Mesodermal cell (in vitro differentiated cells): ENCODE data around the gene MAPT. TPM values are rescaled to one million over a fixed set of nuclear protein-coding genes. Genes with fewer than 3 reads are reported as not detected.

ENCODE experiments used
- H3K27ac ChIP-seq: 2 replicates; pipeline ENCODE4 v1.7.0; 2013; ENCODE audit warnings: mild to moderate bottlenecking, low read depth, low read length, moderate library complexity; ENCODE audit not compliant: severe bottlenecking
- H3K36me3 ChIP-seq: 2 replicates; pipeline ENCODE4 v1.7.1; 2013; ENCODE audit warnings: mild to moderate bottlenecking, low read length, moderate library complexity; ENCODE audit not compliant: control insufficient read depth, insufficient read depth
- H3K4me1 ChIP-seq: one replicate; pipeline ENCODE4 v1.7.1; 2013; ENCODE audit warnings: mild to moderate bottlenecking, low read length; ENCODE audit not compliant: insufficient read depth, control insufficient read depth, poor library complexity, severe bottlenecking
- H3K4me3 ChIP-seq: 2 replicates; pipeline ENCODE4 v1.7.0; 2013; ENCODE audit warnings: low read length, control low read depth, mild to moderate bottlenecking; ENCODE audit not compliant: insufficient read depth, poor library complexity, severe bottlenecking; ENCODE audit errors: extremely low read depth
- H3K9me3 ChIP-seq: 2 replicates; pipeline ENCODE4 v1.7.1; 2013; ENCODE audit warnings: mild to moderate bottlenecking, low read length, moderate library complexity; ENCODE audit not compliant: control insufficient read depth
- WGBS, 2 experiments: methylation state at CpG; one replicate each; pipeline ENCODE4 v1.1.5; 2013; ENCODE audit warnings: missing lambda C conversion rate in 2 of 2; ENCODE audit not compliant: insufficient coverage in 2 of 2; 5-methylcytosine and 5-hydroxymethylcytosine counted together
- polyA plus RNA-seq, 2 experiments: library from polyadenylated mRNA; stranded (reverse); fragments of 50-300 nt; gene quantifications; one replicate each; pipeline ENCODE4 v1.2.3, GENCODE V29; 2013

Gene MAPT
- polyA plus RNA-seq (2013, experiment 1 of 2): 5.3 TPM
- polyA plus RNA-seq (2013, experiment 2 of 2): 3.9 TPM

- 4 to 5% methylated on average over 67 to 73 of the region's 97 CpGs for WGBS, 2 experiments
- H3K4me1 ChIP-seq: peaks cover 21% of the 10 kb centered on the region
- no peaks in the 10 kb centered on the region for H3K36me3 ChIP-seq
- no peaks in the 10 kb centered on the region for H3K9me3 ChIP-seq
- no peak within 1 kb of the TSS for H3K27ac ChIP-seq
- peak within 1 kb of the TSS; percentile 57 for H3K4me3 ChIP-seq
Observed at GRCh38 chr17:45894022-45894784, at the start of gene MAPT. TSS of gene MAPT (plus strand) at chr17:45894554. CDS start at chr17:45962338, 67,784 bp downstream.

- Histone ChIP-seq H3K4me3 (no peak within 1 kb of the TSS), H3K36me3 (no peaks in the 10 kb centered on the region)
- WGBS, 2 experiments: 84 to 90% methylated on average over 15 to 16 of the region's 25 CpGs
Observed at GRCh38 chr17:45844695-45845375, 49.5 kb upstream of the MAPT start, which contains the start of gene SPPL2C. TSS of gene SPPL2C (plus strand) at chr17:45844881. CDS start at chr17:45844907, 26 bp downstream.

GRCh38 chr17:45845376-45846185 is 48.8 kb upstream of the MAPT start:
- Histone ChIP-seq H3K36me3 (no peaks in the 10 kb centered on the region), H3K27ac (no peak overlapping the region), H3K4me1 (no peaks in the 10 kb centered on the region), H3K4me3 (no peak overlapping the region), H3K9me3 (no peaks in the 10 kb centered on the region)
- 87 to 92% methylated on average over 35 of the region's 35 CpGs for WGBS, 2 experiments

More at GRCh38 chr17:45844695-45845375, 49.5 kb upstream of the MAPT start, which contains the start of gene SPPL2C:
- no peaks in the 10 kb centered on the region for H3K9me3 ChIP-seq
- H3K4me1 ChIP-seq: no peaks in the 10 kb centered on the region
- no peak within 1 kb of the TSS for H3K27ac ChIP-seq

- WGBS, 2 experiments: 93 to 95% methylated on average over 9 to 10 of the region's 10 CpGs
- H3K9me3 ChIP-seq: no peaks in the 10 kb centered on the region
- H3K4me1 ChIP-seq: no peaks in the 10 kb centered on the region
- H3K27ac ChIP-seq: no peak overlapping the region
- no peak overlapping the region for H3K4me3 ChIP-seq
- H3K36me3 ChIP-seq: no peaks in the 10 kb centered on the region
Observed at GRCh38 chr17:45846223-45846622, 48.1 kb upstream of the MAPT start.

GRCh38 chr17:45846646-45847045 is 47.7 kb upstream of the MAPT start:
- Histone ChIP-seq H3K4me1 (no peaks in the 10 kb centered on the region), H3K27ac (no peak overlapping the region), H3K4me3 (no peak overlapping the region), H3K9me3 (no peaks in the 10 kb centered on the region), H3K36me3 (no peaks in the 10 kb centered on the region)
- 85 to 86% methylated on average over 9 of the region's 9 CpGs for WGBS, 2 experiments

- no peaks in the 10 kb centered on the region for H3K36me3 ChIP-seq
- H3K9me3 ChIP-seq: no peaks in the 10 kb centered on the region
- WGBS, 2 experiments: 89 to 95% methylated on average over 4 of the region's 4 CpGs
Observed at GRCh38 chr17:45847101-45847500, 47.3 kb upstream of the MAPT start.

GRCh38 chr17:45847747-45848146 is 46.6 kb upstream of the MAPT start:
- H3K4me1 ChIP-seq: no peaks in the 10 kb centered on the region
- no peak overlapping the region for H3K27ac ChIP-seq
- WGBS, 2 experiments: 60 to 77% methylated on average over 1 to 2 of the region's 5 CpGs
- no peaks in the 10 kb centered on the region for H3K9me3 ChIP-seq
- no peaks in the 10 kb centered on the region for H3K36me3 ChIP-seq
- H3K4me3 ChIP-seq: no peak overlapping the region

More at GRCh38 chr17:45847101-45847500, 47.3 kb upstream of the MAPT start:
- H3K27ac ChIP-seq: no peak overlapping the region
- no peak overlapping the region for H3K4me3 ChIP-seq
- H3K4me1 ChIP-seq: no peaks in the 10 kb centered on the region

GRCh38 chr17:45848405-45848804 is 45.9 kb upstream of the MAPT start:
- no peaks in the 10 kb centered on the region for H3K9me3 ChIP-seq

GRCh38 chr17:45848868-45849535 is 45.4 kb upstream of the MAPT start:
- WGBS, 2 experiments: 81% methylated on average over 12 to 13 of the region's 15 CpGs

More at GRCh38 chr17:45848405-45848804, 45.9 kb upstream of the MAPT start:
- H3K4me1 ChIP-seq: no peaks in the 10 kb centered on the region
- no peaks in the 10 kb centered on the region for H3K36me3 ChIP-seq
- H3K27ac ChIP-seq: no peak overlapping the region
- H3K4me3 ChIP-seq: no peak overlapping the region
- WGBS, 2 experiments: 94 to 95% methylated on average over 6 to 9 of the region's 9 CpGs

GRCh38 chr17:45849536-45849990 is 44.8 kb upstream of the MAPT start:
- no peaks in the 10 kb centered on the region for H3K4me1 ChIP-seq
- no peaks in the 10 kb centered on the region for H3K9me3 ChIP-seq
- H3K36me3 ChIP-seq: no peaks in the 10 kb centered on the region
- H3K27ac ChIP-seq: no peak overlapping the region
- no peak overlapping the region for H3K4me3 ChIP-seq
- WGBS, 2 experiments: 68 to 94% methylated on average over 3 to 6 of the region's 7 CpGs

More at GRCh38 chr17:45848868-45849535, 45.4 kb upstream of the MAPT start:
- Histone ChIP-seq H3K36me3 (no peaks in the 10 kb centered on the region), H3K9me3 (no peaks in the 10 kb centered on the region), H3K27ac (no peak overlapping the region), H3K4me3 (no peak overlapping the region), H3K4me1 (no peaks in the 10 kb centered on the region)
